A549 (cell line): Measurements from ENCODE around the gene CALM1. TPM values are rescaled to one million over a fixed set of nuclear protein-coding genes. Genes with fewer than 3 reads are reported as not detected.

Experiments
- ATAC-seq, 2 experiments: fragments of 200-7000 bp in 1 of 2; fragments of >200 bp in 1 of 2; cut with Nextera tagmentation in 1 of 2; cut with Tn5 transposase in 1 of 2; 3 replicates each; pipeline versions ENCODE4 v1.8.0 to v1.9.1; 2018 to 2020; ENCODE audit warnings: mild to moderate bottlenecking in 1 of 2, moderate library complexity in 1 of 2
- CTCF ChIA-PET: fragments of 300-600 bp; sonication (Branson Sonifier 250); formaldehyde crosslinking; extraction: SDS; loops from one replicate; lab custom pipeline; 2021; ENCODE audit warnings: antibody characterized with exemption, inconsistent platforms; lab: Yijun Ruan, JAX
- POLR2A ChIA-PET: fragments of 350-600 bp; formaldehyde crosslinking; extraction: SDS; loops from one replicate; lab custom pipeline; 2021; ENCODE audit warnings: antibody characterized with exemption, inconsistent platforms; lab: Yijun Ruan, JAX
- DNase-seq, 2 experiments: peaks; one replicate each; pipeline versions ENCODE4 v3.0.0 to v3.0.0-alpha.2; 2011 to 2016; ENCODE audit warnings: low read depth in 1 of 2, low spot score in 1 of 2
- FAIRE-seq: peaks from 2 replicates; lab custom pipeline; 2011; peaks lifted over from hg19 to GRCh38; lab: Jason Lieb, UNC
- H3K27ac ChIP-seq, 2 experiments: fragments of >200 bp; sonication (Bioruptor Twin); formaldehyde crosslinking; 3 replicates each; pipeline ENCODE4 v1.5.1; 2016 to 2017
- H3K4me1 ChIP-seq: fragments of >200 bp; sonication (Bioruptor Twin); formaldehyde crosslinking; 3 replicates; pipeline ENCODE4 v1.6.1; 2016
- H3K4me2 ChIP-seq: fragments of >200 bp; sonication (Bioruptor Twin); formaldehyde crosslinking; 3 replicates; pipeline ENCODE4 v1.6.1; 2016
- H3K4me3 ChIP-seq: fragments of >200 bp; sonication (Bioruptor Twin); formaldehyde crosslinking; 3 replicates; pipeline ENCODE4 v1.5.1; 2016
- H3K9me3 ChIP-seq: fragments of >200 bp; sonication (Bioruptor Twin); formaldehyde crosslinking; 3 replicates; pipeline ENCODE4 v1.6.1; 2016
- CBX2 ChIP-seq: fragments of 200-600 bp; sonication (generic); IDR thresholded peaks from 2 replicates; pipeline ENCODE4 v1.6.1; 2016; ENCODE audit warnings: low read depth, mild to moderate bottlenecking, borderline replicate concordance
- CHD2 ChIP-seq: fragments of 150-350 bp; IDR thresholded peaks from 2 replicates; pipeline ENCODE4 v1.6.1; 2014; ENCODE audit warnings: low read length; ENCODE audit not compliant: partially characterized antibody
- CHD4 ChIP-seq: fragments of 200-600 bp; sonication (generic); IDR thresholded peaks from 2 replicates; pipeline ENCODE4 v1.6.1; 2016; ENCODE audit warnings: antibody characterized with exemption, mild to moderate bottlenecking, borderline replicate concordance
- EHMT2 ChIP-seq: fragments of 200-600 bp; sonication (generic); IDR thresholded peaks from 2 replicates; pipeline ENCODE4 v1.6.1; 2016; ENCODE audit warnings: antibody characterized with exemption, low read depth, mild to moderate bottlenecking, moderate library complexity
- FOSL2 ChIP-seq, 2 experiments: fragments of 450-650 bp in 1 of 2; fragments of >200 bp in 1 of 2; sonication (Bioruptor Twin) in 1 of 2; formaldehyde crosslinking; IDR thresholded peaks; 2 replicates each; pipeline versions ENCODE4 v1.5.0 to v1.6.1; 2016 to 2020; ENCODE audit warnings: mild to moderate bottlenecking in 1 of 2, moderate library complexity in 1 of 2
- FOXS1 ChIP-seq: fragments of 250-450 bp; sonication (Bioruptor Pico); IDR thresholded peaks from 2 replicates; pipeline ENCODE4 v1.5.0; 2020; ENCODE audit warnings: mild to moderate bottlenecking, moderate library complexity
- HES2 ChIP-seq: fragments of >200 bp; sonication (Bioruptor Twin); formaldehyde crosslinking; IDR thresholded peaks from 2 replicates; pipeline ENCODE4 v1.6.1; 2016
- HOXB5 ChIP-seq: fragments of 250-450 bp; sonication (Bioruptor Pico); IDR thresholded peaks from 2 replicates; pipeline ENCODE4 v1.5.0; 2020; ENCODE audit warnings: mild to moderate bottlenecking, moderate library complexity
- NFE2L2 ChIP-seq: fragments of 150-350 bp; conservative IDR thresholded peaks from 2 replicates; pipeline ENCODE4 v1.6.1; 2014; ENCODE audit warnings: low read length
- NPAS2 ChIP-seq: fragments of 250-450 bp; sonication (Bioruptor Pico); IDR thresholded peaks from 2 replicates; pipeline ENCODE4 v1.8.0; 2022; ENCODE audit warnings: mild to moderate bottlenecking, moderate library complexity, borderline replicate concordance
- NR3C1 ChIP-seq: fragments of >200 bp; sonication (Bioruptor Twin); formaldehyde crosslinking; IDR thresholded peaks from 3 replicates; pipeline ENCODE4 v1.6.1; 2017
- POLR2A ChIP-seq: IDR thresholded peaks from 2 replicates; pipeline ENCODE4 v1.6.1; 2012; ENCODE audit warnings: mild to moderate bottlenecking, low read length
- POLR2AphosphoS2 ChIP-seq: conservative IDR thresholded peaks from 2 replicates; pipeline ENCODE4 v1.6.1; 2012; ENCODE audit warnings: low read length, improper control_type of control experiment, inconsistent platforms
- RAD21 ChIP-seq, 2 experiments: fragments of >200 bp in 1 of 2; sonication (Bioruptor Twin) in 1 of 2; formaldehyde crosslinking in 1 of 2; IDR thresholded peaks in 1 of 2; conservative IDR thresholded peaks in 1 of 2; 2 replicates in 1 of 2; 3 replicates in 1 of 2; pipeline ENCODE4 v1.6.1; 2012 to 2018; ENCODE audit warnings: inconsistent platforms in 1 of 2
- RARB ChIP-seq: fragments of 250-450 bp; sonication (Bioruptor Pico); IDR thresholded peaks from 2 replicates; pipeline ENCODE4 v1.8.0; 2021; ENCODE audit warnings: mild to moderate bottlenecking, moderate library complexity
- TFCP2L1 ChIP-seq: fragments of 250-450 bp; sonication (Bioruptor Pico); IDR thresholded peaks from 2 replicates; pipeline ENCODE4 v1.5.0; 2021; ENCODE audit warnings: mild to moderate bottlenecking
- TP53 ChIP-seq: fragments of 250-450 bp; sonication (Bioruptor Pico); IDR thresholded peaks from 2 replicates; pipeline ENCODE4 v1.5.0; 2021; ENCODE audit warnings: mild to moderate bottlenecking, moderate library complexity
- ZNF302 ChIP-seq: fragments of 250-450 bp; sonication (Bioruptor Pico); IDR thresholded peaks from 2 replicates; pipeline ENCODE4 v1.9.0; 2021; ENCODE audit warnings: inconsistent platforms, mild to moderate bottlenecking, moderate library complexity
- WGBS: methylation state at CpG from one replicate; pipeline ENCODE4 v1.1.6; 2017; ENCODE audit errors: missing lambda C conversion rate; 5-methylcytosine and 5-hydroxymethylcytosine counted together
- polyA plus RNA-seq, 4 experiments: library from polyadenylated mRNA; depleted of rRNA in 3 of 4; stranded (reverse); fragments of >200 nt; fragmentation: RNase III in 1 of 4; extraction: RNeasy Plus Mini Kit Qiagen cat#74134 plus additional on column Dnase treatment in 1 of 4; gene quantifications; 2 replicates in 3 of 4; 3 replicates in 1 of 4; pipeline ENCODE4 v1.2.3, GENCODE V29; 2011 to 2017
- TF ChIP-seq, protein P1 (sequence below): fragments of >200 bp; sonication (Bioruptor Twin); formaldehyde crosslinking; IDR thresholded peaks from 3 replicates; pipeline ENCODE4 v1.6.1; 2016
- TF ChIP-seq, protein P2 (sequence below): fragments of 200-600 bp; sonication (generic); IDR thresholded peaks from 2 replicates; pipeline ENCODE4 v1.6.1; 2016; ENCODE audit warnings: antibody characterized with exemption, mild to moderate bottlenecking, moderate library complexity

The CALM1 gene
- polyA plus RNA-seq, 2 of the 4 experiments (the other 2 are of a cell fraction): 374 to 451 TPM

- no peak for TF ChIP-seq FOSL2 (IDR thresholded peaks at IDR 0.05)
- TF ChIP-seq FOSL2 (CRISPR knock-in tag; IDR thresholded peaks at IDR 0.05): no peak
- TF ChIP-seq CHD2: no peak
- TF ChIP-seq, all 56 proteins: peak for 0
These were observed 6.2 kb downstream of the CALM1 start (continued) for GRCh38 chr14:90403065-90403464.

GRCh38 chr14:90405101-90405500, 8.3 kb downstream of the CALM1 start:
- no peak overlapping the region; a peak in 1 of 6 replicates for H3K27ac ChIP-seq
- no peak overlapping the region for H3K4me3 ChIP-seq
- POLR2A ChIA-PET: no interaction called here
- no peak for FAIRE-seq
- DNase-seq: peak in 1 of 2 experiments; percentile 26
- peaks cover 39% of the 10 kb centered on the region for H3K4me1 ChIP-seq
- CTCF ChIA-PET: interaction anchor here (0.7 kb wide), 1 partner anchor 33 kb away, joined by 3 read pairs; no protein-coding TSS in a partner anchor
- H3K4me2 ChIP-seq: peak overlapping the region; percentile 10; the same call in 1 of the 3 replicates
- 67% methylated on average over 9 of the region's 9 CpGs for WGBS
- no peak for ATAC-seq
- no peaks in the 10 kb centered on the region for H3K9me3 ChIP-seq
- no peak for TF ChIP-seq POLR2AphosphoS2

DNA sequence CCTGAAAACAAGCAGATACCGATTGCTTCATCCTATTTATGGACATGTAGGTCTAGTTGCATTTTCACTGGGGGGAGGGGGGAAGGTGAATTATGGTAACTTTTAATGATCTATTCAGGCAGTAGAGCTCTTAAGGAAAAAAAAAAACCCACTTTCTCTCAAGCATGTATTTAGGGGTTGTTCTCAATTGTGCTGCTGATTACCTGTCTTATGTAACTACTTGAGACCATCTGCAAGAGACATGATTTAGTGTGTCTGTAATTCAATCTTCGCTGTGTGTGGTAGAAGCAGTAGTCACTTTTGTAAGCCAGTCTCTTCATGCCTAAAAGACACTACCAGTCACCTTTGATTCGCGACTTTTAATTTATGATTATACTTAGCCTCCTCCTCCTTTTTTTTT, 8.9 kb downstream of the CALM1 start:
- POLR2A ChIA-PET: interaction anchor here (1.1 kb wide), 1 partner anchor 8 kb away, joined by 4 read pairs; the partner anchor contains the start of gene CALM1
- Histone ChIP-seq H3K4me2 (no peak overlapping the region), H3K27ac (no peak overlapping the region; a peak in 1 of 6 replicates), H3K9me3 (no peaks in the 10 kb centered on the region), H3K4me1 (peaks cover 36% of the 10 kb centered on the region), H3K4me3 (no peak overlapping the region)
- WGBS: 88% methylated on average over 4 of the region's 4 CpGs
- FAIRE-seq (no peak), ATAC-seq (no peak), DNase-seq (no peak)
- CTCF ChIA-PET: interaction anchor here (0.7 to 2.0 kb wide), 2 partner anchors 33 to 352 kb away, joined by 3 to 9 read pairs; no protein-coding TSS in a partner anchor
- TF ChIP-seq ZNF302 (CRISPR knock-in tag): no peak
- TF ChIP-seq, protein P1, sequence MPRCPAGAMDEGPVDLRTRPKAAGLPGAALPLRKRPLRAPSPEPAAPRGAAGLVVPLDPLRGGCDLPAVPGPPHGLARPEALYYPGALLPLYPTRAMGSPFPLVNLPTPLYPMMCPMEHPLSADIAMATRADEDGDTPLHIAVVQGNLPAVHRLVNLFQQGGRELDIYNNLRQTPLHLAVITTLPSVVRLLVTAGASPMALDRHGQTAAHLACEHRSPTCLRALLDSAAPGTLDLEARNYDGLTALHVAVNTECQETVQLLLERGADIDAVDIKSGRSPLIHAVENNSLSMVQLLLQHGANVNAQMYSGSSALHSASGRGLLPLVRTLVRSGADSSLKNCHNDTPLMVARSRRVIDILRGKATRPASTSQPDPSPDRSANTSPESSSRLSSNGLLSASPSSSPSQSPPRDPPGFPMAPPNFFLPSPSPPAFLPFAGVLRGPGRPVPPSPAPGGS: no peak
- TF ChIP-seq CHD4: no peak
- TF ChIP-seq NPAS2 (CRISPR knock-in tag): no peak
- no peak for TF ChIP-seq NFE2L2
- TF ChIP-seq, protein P2, sequence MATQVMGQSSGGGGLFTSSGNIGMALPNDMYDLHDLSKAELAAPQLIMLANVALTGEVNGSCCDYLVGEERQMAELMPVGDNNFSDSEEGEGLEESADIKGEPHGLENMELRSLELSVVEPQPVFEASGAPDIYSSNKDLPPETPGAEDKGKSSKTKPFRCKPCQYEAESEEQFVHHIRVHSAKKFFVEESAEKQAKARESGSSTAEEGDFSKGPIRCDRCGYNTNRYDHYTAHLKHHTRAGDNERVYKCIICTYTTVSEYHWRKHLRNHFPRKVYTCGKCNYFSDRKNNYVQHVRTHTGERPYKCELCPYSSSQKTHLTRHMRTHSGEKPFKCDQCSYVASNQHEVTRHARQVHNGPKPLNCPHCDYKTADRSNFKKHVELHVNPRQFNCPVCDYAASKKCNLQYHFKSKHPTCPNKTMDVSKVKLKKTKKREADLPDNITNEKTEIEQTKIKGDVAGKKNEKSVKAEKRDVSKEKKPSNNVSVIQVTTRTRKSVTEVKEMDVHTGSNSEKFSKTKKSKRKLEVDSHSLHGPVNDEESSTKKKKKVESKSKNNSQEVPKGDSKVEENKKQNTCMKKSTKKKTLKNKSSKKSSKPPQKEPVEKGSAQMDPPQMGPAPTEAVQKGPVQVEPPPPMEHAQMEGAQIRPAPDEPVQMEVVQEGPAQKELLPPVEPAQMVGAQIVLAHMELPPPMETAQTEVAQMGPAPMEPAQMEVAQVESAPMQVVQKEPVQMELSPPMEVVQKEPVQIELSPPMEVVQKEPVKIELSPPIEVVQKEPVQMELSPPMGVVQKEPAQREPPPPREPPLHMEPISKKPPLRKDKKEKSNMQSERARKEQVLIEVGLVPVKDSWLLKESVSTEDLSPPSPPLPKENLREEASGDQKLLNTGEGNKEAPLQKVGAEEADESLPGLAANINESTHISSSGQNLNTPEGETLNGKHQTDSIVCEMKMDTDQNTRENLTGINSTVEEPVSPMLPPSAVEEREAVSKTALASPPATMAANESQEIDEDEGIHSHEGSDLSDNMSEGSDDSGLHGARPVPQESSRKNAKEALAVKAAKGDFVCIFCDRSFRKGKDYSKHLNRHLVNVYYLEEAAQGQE: no peak
- TF ChIP-seq RAD21 (conservative IDR thresholded peaks at IDR 0.05 in 1 of 2, IDR thresholded peaks at IDR 0.05 in 1 of 2): no peak
- TF ChIP-seq CBX2: no peak
- no peak for TF ChIP-seq TP53
- no peak for TF ChIP-seq EHMT2

DNA sequence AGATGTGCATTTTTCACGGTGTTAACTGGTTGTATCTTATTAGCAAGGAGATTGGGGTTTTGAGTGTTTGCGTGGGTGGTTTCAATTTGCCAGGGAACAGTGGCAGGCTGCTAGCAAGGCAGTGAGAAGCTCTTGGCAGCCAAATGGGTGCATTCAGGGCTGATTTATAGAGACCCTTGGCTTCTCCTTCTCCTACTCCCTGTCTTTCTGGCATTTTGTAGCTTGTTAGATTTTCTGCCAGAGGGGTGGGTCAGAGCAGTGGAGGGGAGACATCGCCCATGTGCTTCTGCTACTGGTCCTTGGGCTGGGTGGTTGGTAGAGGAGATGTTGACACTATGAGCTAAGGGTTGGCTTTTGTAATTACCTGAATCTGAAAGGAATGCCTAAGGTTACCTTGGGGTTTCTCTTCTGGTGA, 9.6 kb downstream of the CALM1 start:
- Histone ChIP-seq H3K4me1 (peaks cover 36% of the 10 kb centered on the region), H3K4me3 (no peak overlapping the region), H3K9me3 (no peaks in the 10 kb centered on the region), H3K27ac (no peak overlapping the region), H3K4me2 (no peak overlapping the region)
- ChIA-PET CTCF (interaction anchor here (0.7 to 2.4 kb wide), 5 partner anchors 9 to 352 kb away, joined by 3 to 9 read pairs (median 5); partner anchors contain the start of gene CALM1), POLR2A (interaction anchor here (1.1 to 1.5 kb wide), 2 partner anchors 9 to 11 kb away, joined by 4 read pairs; partner anchors contain the start of gene CALM1)
- no peak for FAIRE-seq
- DNase-seq: no peak
- WGBS: 87% methylated on average over 3 of the region's 3 CpGs
- TF ChIP-seq POLR2A (no peak), RARB (CRISPR knock-in tag) (no peak), HES2 (no peak), TFCP2L1 (CRISPR knock-in tag) (no peak), POLR2AphosphoS2 (no peak), FOSL2 (IDR thresholded peaks at IDR 0.05) (no peak), FOSL2 (CRISPR knock-in tag; IDR thresholded peaks at IDR 0.05) (no peak), HOXB5 (CRISPR knock-in tag) (no peak), FOXS1 (CRISPR knock-in tag) (no peak), NR3C1 (no peak)
- no peak for ATAC-seq
